Omental fat pad (tissue), 4 donors: ENCODE measurements around the gene ARHGEF26. TPM values are rescaled to one million over a fixed set of nuclear protein-coding genes. Genes with fewer than 3 reads are reported as not detected.

Experiments
- ATAC-seq: fragments of 150-250 bp; one replicate; pipeline ENCODE4 v1.9.1; 2016; ENCODE audit warnings: mild to moderate bottlenecking, moderate library complexity; ENCODE audit not compliant: low FRiP score
- DNase-seq: peaks from one replicate; pipeline ENCODE4 v3.0.0-alpha.2; 2019; ENCODE audit warnings: low spot score
- CTCF ChIP-seq, 3 donors: fragments of 450-650 bp; IDR thresholded peaks; one replicate each; pipeline ENCODE4 v1.5.1; 2016 to 2017; ENCODE audit warnings: antibody characterized with exemption in 3 of 3, mild to moderate bottlenecking in 3 of 3, moderate library complexity in 2 of 3
- total RNA-seq, 4 donors: library from RNA; depleted of rRNA; stranded (reverse); fragments of >200 nt; gene quantifications; one replicate each; pipeline ENCODE4 v1.1.0, GENCODE V29; 2016

Gene ARHGEF26
- total RNA-seq, 4 donors from 2014 or later = 12.0 to 26.9 (median 14.1) TPM

- ATAC-seq (no peak), DNase-seq (no peak)
- no peak for TF ChIP-seq CTCF (IDR thresholded peaks at IDR 0.05)
Measured at GRCh38 chr3:154182322-154182922, 61.2 kb downstream of the ARHGEF26 start.

DNA sequence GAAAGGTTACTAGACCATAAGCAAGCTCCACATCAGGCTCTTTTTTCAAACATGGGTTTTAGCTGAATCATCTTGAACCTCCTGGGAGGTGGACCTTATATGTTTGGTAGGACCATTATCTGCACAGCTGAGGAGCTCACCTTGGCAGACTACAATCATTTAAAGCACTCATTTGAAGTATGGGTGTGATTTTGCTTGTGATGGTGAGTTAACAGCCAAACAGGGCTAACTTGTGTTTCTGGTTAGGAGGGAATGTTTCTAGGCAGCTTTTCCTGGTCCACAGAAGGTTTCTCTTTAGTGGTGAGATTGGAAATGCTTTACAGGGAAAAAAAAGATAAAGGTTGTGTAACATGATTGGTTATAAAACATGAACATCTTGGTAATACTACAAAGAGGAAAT is 61.8 kb downstream of the ARHGEF26 start:
- no peak for TF ChIP-seq CTCF (IDR thresholded peaks at IDR 0.05)
- no peak for ATAC-seq

GRCh38 chr3:154184582-154184981 is 63.4 kb downstream of the ARHGEF26 start:
- no peak for TF ChIP-seq CTCF (IDR thresholded peaks at IDR 0.05)
- DNase-seq = no peak

More for the DNA sequence above, 61.8 kb downstream of the ARHGEF26 start:
- DNase-seq = no peak

DNA sequence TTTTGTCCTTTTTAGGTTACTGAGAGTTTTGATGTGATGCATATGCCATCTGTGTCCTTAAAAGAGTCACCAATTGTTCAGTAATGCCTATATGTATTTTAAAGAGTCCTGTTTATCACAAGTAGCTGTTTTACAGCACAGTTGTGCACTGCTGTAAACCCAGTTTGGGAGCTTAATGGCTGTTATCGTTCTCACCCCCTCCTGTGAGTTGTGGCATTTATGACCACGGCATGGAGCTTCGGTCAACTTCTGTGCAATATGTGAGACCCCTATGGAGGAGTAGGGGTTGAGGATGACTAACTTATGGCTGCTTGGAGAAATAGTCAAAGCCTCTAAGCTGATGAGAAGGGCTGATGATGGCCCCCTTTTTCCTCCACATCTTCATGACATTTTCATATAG is 67.2 kb downstream of the ARHGEF26 start:
- DNase-seq (no peak), ATAC-seq (no peak)
- TF ChIP-seq CTCF (IDR thresholded peaks at IDR 0.05) = no peak

More at GRCh38 chr3:154184582-154184981, 63.4 kb downstream of the ARHGEF26 start:
- ATAC-seq = no peak

- DNase-seq = no peak
- no peak for TF ChIP-seq CTCF (IDR thresholded peaks at IDR 0.05)
- ATAC-seq = no peak
Measured at GRCh38 chr3:154188846-154189245, 67.7 kb downstream of the ARHGEF26 start.

- DNase-seq (no peak), ATAC-seq (no peak)
- TF ChIP-seq CTCF (IDR thresholded peaks at IDR 0.05) = no peak
Measured at GRCh38 chr3:154191520-154191919, 70.3 kb downstream of the ARHGEF26 start.

DNA sequence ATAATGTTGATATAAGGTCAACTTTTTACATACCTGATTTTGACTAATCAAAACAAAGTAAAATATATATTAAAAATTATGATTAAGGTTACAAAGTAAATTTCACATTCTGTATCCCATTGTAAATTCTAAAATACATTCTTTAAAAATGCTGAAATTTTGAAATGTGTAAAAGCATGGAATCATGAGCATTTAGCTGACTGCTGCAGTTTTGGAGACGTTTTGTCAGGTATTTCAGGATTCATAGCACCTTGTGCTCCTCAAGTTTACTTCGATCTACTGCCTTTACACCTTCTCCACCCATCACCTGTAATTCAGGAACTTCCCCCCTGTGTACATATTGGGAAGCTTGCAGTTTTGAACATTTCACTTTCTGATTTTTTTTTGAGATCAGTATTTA is 71.0 kb downstream of the ARHGEF26 start:
- no peak for DNase-seq
- ATAC-seq = no peak
- no peak for TF ChIP-seq CTCF (IDR thresholded peaks at IDR 0.05)
